IPS DF 6.9 (cell line): ENCODE results near the gene ZSWIM8.

Source experiments
- DNase-seq: peaks from one replicate; pipeline ENCODE4 v3.0.0-alpha.2; 2013; ENCODE audit warnings: low read depth, low spot score
- H3K27ac ChIP-seq: one replicate; pipeline ENCODE4 v1.5.1; 2013; ENCODE audit warnings: low read length, control low read depth
- H3K27me3 ChIP-seq: 2 replicates; pipeline ENCODE4 v1.6.1; 2013; ENCODE audit warnings: mild to moderate bottlenecking, low read length; ENCODE audit not compliant: control insufficient read depth, insufficient read depth
- H3K36me3 ChIP-seq: 2 replicates; pipeline ENCODE4 v1.6.1; 2013; ENCODE audit warnings: low read length; ENCODE audit not compliant: control insufficient read depth, insufficient read depth
- H3K4me1 ChIP-seq: 2 replicates; pipeline ENCODE4 v1.6.1; 2013; ENCODE audit warnings: low read length; ENCODE audit not compliant: control insufficient read depth, insufficient read depth
- H3K4me3 ChIP-seq: 2 replicates; pipeline ENCODE4 v1.5.1; 2013; ENCODE audit warnings: mild to moderate bottlenecking, low read length
- H3K9me3 ChIP-seq: 2 replicates; pipeline ENCODE4 v1.6.1; 2013; ENCODE audit warnings: low read length, inconsistent platforms; ENCODE audit not compliant: control insufficient read depth, insufficient read depth
- WGBS: extraction: QIAGEN DNeasy Blood & Tissue Kit; methylation state at CpG from one replicate; pipeline ENCODE4 v1.1.7; 2013; ENCODE audit warnings: mixed read lengths, missing lambda C conversion rate; ENCODE audit not compliant: insufficient read length, insufficient coverage; 5-methylcytosine and 5-hydroxymethylcytosine counted together

ZSWIM8 gene

DNA sequence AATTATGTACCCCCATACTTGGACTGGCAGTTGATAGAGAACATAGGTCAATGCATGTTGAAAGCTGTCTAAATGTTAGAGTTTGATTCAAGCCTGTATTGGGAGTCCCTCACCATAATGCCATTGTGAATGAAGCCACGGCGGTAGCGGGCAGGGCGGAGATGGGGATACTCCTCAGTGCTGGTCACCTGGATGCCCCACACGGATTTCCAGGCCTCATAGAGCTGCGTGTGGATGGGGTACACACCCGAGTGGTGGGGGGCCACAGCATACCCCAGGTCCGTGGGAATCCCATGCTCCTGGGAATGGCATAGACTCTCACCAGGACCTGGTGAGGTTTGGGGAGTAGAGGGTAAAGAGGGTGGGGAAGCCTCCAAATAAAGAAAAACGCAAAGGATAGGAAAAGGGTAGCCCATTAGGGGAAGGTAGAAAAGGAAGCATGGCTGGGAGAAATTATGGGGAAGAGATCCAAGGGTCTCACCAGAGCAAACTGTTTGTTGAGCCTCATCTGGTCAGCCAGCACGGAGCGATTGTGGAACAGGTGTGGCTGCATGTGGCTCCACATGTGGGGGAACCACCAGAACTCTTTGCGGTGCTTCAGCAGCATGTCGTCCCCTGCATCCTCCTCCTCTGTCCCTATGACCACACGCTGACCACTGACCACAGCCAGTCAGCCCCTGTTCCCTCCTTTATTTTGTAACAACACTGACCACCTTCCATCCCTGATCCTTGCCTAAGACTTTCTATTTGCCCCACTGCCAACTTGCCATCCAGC lies 21.0 kb downstream of the ZSWIM8 start:
- Histone ChIP-seq H3K27me3 (no peaks in the 10 kb centered on the region), H3K27ac (no peak overlapping the region), H3K4me1 (no peaks in the 10 kb centered on the region; the same call in 1 of the 2 replicates), H3K4me3 (no peak overlapping the region), H3K9me3 (no peaks in the 10 kb centered on the region), H3K36me3 (peaks cover 27% of the 10 kb centered on the region)
- DNase-seq = no peak
- no CpG with 5 or more reads among the region's 14 CpGs for WGBS

DNA sequence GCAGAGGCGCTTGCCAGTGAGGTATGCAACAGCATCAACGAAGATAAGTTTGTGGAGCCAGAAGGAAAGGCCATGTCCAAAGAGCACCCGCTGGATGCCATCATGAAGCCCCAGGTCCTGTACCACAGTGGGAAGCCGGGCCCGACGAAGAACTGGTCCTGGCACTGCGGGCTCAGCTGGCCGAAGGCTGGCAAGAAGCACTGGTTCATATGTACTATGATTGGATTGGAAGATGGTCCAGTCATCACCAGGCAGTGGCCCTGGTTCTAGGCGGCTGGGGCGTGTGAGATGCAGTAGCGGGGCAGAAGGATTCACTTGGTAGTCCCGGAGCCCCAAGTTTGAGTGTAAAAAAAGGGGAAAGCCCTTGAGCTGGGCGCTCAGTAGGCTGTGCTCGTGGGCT lies 22.1 kb downstream of the ZSWIM8 start:
- Histone ChIP-seq H3K9me3 (no peaks in the 10 kb centered on the region), H3K27ac (no peak overlapping the region), H3K36me3 (peaks cover 23% of the 10 kb centered on the region), H3K27me3 (no peaks in the 10 kb centered on the region), H3K4me1 (no peaks in the 10 kb centered on the region; the same call in 1 of the 2 replicates), H3K4me3 (no peak overlapping the region)
- DNase-seq = no peak
- no CpG with 5 or more reads among the region's 14 CpGs for WGBS

DNA sequence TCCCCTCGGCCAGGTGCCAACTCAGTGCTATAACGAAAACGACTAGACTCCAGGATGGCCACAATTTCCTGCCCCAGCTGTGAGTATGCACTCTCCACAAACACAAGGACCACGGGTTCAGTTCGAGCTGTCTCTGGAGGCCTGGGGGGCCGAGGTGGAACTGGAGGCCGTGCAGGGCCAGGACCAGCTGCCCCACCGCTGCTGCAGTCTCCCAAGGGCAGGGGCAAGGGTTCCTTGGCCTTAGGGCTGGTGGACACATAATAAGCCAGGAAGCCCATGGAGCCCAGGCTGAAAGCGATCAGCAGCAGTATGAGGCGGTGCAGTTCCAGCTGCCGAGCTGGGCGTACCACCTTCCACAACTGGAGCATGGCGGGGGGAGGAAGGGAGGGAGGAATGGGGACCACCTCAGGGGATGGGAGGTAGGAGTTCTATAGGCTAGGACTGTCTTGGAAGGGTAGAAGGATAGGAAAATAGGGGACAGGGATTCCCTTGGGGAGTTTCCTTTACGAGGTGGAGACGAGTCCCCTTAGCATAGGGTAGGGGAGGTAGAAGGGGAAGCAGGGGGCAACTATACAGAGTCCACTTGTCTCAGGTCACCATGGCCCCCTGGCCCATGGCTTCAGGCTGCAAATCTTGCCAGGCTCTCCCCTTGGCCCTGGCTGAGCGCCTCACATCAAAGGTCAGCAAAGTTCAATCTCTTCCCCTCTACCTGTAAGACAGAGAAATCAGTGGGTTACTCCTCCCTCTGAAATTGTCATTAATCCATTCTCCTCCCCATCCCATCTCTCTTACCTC lies 22.8 kb downstream of the ZSWIM8 start:
- DNase-seq = no peak
- Histone ChIP-seq H3K4me3 (no peak overlapping the region), H3K27me3 (no peaks in the 10 kb centered on the region), H3K27ac (no peak overlapping the region), H3K4me1 (no peaks in the 10 kb centered on the region; the same call in 1 of the 2 replicates), H3K36me3 (peaks cover 15% of the 10 kb centered on the region), H3K9me3 (no peaks in the 10 kb centered on the region)
- WGBS = no CpG with 5 or more reads among the region's 16 CpGs

DNA sequence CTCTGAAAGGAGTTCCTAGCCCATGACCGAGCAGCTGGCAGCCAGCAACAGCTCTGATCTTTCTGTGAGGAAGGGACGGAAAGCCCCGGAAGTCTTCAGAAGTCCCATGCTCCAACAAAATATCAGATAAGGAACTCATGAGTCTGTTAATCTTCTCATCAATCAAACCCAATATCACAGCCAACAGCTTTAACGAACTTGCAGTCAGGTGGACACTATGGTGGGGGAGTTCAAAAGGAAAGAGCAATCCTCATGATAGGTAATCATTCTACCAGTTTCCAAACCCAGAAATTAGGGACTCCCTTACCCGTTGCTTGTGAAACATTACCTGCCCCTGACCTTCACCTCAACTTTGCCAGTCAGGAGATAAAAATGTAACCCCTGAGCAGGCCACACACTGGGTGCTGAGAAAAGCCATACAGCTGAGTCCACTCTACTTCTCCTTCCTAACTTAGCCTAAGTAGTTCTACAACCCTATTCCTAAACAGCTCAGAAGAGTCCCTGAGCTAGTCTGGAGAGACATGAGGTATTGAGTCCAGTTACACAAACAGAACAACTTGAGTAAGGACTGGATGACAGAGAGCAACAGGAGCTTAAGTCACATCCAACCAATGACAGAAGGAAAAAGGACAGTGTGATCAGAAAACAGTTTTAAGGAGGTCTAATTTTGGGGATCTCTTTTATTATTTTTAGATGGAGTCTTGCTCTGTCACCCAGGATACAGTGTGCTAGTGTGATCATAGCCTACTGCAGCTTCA lies 23.8 kb downstream of the ZSWIM8 start:
- H3K9me3 ChIP-seq = no peaks in the 10 kb centered on the region
- H3K4me3 ChIP-seq = no peak overlapping the region
- H3K27ac ChIP-seq = no peak overlapping the region
- peaks cover 9% of the 10 kb centered on the region for H3K36me3 ChIP-seq
- H3K4me1 ChIP-seq = no peaks in the 10 kb centered on the region; the same call in 1 of the 2 replicates
- no CpG with 5 or more reads among the region's 5 CpGs for WGBS
- H3K27me3 ChIP-seq = no peaks in the 10 kb centered on the region
- no peak for DNase-seq

DNA sequence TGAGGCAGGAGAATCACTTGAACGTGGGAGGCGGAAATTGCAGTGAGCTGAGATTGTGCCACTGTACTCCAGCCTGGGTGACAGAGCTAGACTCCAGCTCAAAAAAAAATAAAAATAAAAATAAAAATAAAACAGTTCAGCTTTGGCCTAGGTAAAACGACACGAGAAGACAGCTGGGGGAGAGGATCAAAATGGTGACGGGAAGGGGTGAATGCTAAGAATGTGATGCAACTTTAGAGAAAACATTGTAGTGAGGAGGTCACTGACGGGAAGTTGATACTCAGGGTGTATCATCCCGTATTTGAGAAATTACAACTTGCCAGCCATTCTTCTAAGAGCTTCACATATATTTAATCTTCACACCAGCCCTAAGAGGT lies 24.9 kb downstream of the ZSWIM8 start:
- Histone ChIP-seq H3K36me3 (peaks cover 8% of the 10 kb centered on the region), H3K4me3 (no peak overlapping the region; the same call in 1 of the 2 replicates), H3K9me3 (no peaks in the 10 kb centered on the region), H3K27ac (no peak overlapping the region), H3K27me3 (no peaks in the 10 kb centered on the region), H3K4me1 (no peaks in the 10 kb centered on the region; the same call in 1 of the 2 replicates)
- DNase-seq = no peak
- WGBS = no CpG with 5 or more reads among the region's 7 CpGs

DNA sequence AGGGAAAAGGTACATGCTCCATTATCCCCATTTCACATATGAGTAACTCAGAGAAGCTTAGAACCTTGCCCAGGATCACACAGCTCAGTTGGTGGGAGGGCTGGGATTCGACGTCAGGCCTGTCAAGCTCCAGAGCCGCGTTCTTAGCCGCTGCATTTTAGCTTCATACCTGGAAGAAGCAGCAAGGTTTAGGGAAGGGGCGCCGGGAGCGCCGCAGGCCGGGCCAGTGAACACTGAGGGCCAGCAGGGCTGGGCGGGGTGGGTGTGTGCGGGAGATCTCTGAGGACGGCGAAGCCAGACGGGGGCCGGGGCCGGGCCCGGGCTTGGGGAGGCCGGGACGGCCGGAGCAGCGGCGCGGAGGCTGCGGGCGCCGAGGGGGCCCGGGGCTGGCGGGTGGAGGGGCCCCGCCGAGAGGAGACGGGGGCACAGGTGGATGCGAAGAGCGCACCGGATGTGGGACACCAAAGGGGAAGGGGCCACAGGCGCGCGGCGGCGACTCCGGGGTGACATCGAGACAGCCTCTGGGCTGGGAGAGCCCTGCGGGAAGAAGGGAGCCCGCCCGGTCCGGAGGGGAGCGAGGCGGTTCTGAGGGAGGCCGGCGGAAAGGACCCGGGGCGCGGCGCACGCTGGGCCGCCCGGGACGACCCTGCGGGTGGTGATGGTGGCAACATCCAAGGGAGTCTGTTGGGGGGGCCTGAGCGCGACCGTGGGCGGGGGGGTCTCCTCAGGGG lies 25.5 kb downstream of the ZSWIM8 start:
- DNase-seq = no peak
- Histone ChIP-seq H3K4me3 (peak overlapping the region; percentile 76), H3K9me3 (no peaks in the 10 kb centered on the region), H3K27me3 (no peaks in the 10 kb centered on the region), H3K36me3 (peaks cover 4% of the 10 kb centered on the region), H3K4me1 (no peaks in the 10 kb centered on the region; the same call in 1 of the 2 replicates), H3K27ac (no peak overlapping the region)
- no CpG with 5 or more reads among the region's 63 CpGs for WGBS

DNA sequence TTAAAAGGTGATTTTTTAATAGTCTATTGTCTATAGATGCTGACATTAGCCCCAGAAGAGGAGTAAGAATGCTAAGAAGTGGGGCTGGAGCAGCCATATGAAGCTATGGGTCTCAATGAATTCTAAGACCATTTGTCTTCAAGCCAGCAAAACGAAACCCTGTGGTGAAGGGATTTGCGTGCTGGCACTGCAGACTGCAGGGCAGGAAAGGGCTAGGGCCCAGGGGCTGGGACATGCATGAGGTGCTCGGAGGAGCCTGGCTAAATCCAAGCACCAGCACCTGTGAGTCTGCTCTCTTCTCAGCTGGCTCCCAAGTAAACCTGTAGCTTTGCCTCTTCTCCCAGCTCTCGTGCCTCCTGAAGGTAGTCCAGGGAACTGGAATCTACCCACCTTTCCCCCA lies 27.3 kb downstream of the ZSWIM8 start:
- Histone ChIP-seq H3K27ac (no peak overlapping the region), H3K4me3 (no peak overlapping the region), H3K27me3 (no peaks in the 10 kb centered on the region), H3K9me3 (no peaks in the 10 kb centered on the region), H3K4me1 (no peaks in the 10 kb centered on the region; the same call in 1 of the 2 replicates), H3K36me3 (peaks cover 11% of the 10 kb centered on the region)
- WGBS = no CpG with 5 or more reads among the region's 4 CpGs
- no peak for DNase-seq

DNA sequence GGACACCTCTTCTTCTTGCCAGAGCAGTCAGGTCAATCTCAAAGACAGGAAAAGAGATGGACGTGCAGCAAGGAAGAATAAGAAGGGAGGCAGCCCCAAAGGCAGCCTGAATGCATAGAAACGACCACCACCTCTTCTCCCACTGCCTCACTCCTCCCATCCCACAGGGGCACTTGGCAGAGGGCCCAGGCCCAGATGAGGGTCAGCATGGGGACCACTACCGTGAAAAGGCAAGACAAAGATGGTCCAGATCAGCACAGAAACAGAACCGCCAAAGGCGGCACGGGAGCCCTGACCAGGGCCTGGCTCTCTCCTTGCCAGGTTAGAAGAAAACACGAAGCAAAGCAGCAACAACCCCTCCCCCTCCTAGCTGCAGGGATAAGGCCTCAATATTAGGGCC lies 27.9 kb downstream of the ZSWIM8 start:
- Histone ChIP-seq H3K4me1 (no peaks in the 10 kb centered on the region; the same call in 1 of the 2 replicates), H3K9me3 (no peaks in the 10 kb centered on the region), H3K4me3 (no peak overlapping the region), H3K36me3 (0 out of 2 replicates have a peak, but pooled peaks cover 9% of the 10 kb centered on the region), H3K27ac (no peak overlapping the region), H3K27me3 (no peaks in the 10 kb centered on the region)
- no peak for DNase-seq
- no CpG with 5 or more reads among the region's 7 CpGs for WGBS

DNA sequence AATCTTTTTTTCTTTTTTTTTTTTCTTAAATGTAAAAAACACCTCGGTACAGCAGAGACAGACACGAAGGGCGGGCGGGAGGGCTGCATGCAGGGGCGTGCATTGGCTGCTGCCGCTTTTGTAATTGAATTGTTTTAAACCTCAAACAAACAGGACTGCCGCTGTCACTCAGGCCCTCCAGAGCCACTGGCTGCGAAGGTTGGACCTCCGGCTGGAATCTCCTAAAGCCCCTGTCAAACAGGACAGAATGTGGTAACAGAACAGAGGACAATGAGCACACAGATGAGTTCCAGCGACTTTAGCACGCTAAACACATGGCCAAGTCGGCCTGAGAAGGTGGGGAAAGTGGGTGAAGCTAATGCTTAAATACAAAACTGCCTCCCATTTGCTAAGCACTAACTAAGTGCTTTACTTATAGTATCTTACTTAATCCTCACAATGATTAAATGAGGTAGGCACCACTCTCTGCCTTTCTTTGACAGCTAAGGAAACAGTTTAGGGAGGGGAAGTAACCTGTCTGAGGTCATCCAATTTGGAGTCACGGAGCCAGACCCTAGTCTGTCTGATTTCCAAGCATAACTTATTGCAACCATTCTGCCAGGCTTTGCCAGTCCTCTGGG lies 29.0 kb downstream of the ZSWIM8 start:
- peaks cover 10% of the 10 kb centered on the region; the same call in 1 of the 2 replicates for H3K36me3 ChIP-seq
- no peaks in the 10 kb centered on the region; the same call in 1 of the 2 replicates for H3K4me1 ChIP-seq
- H3K4me3 ChIP-seq = no peak overlapping the region
- H3K9me3 ChIP-seq = no peaks in the 10 kb centered on the region
- no CpG with 5 or more reads among the region's 13 CpGs for WGBS
- H3K27me3 ChIP-seq = no peaks in the 10 kb centered on the region
- no peak overlapping the region for H3K27ac ChIP-seq
- DNase-seq = no peak
